DMS153 treated with DMSO at 0.1 percent for 48 hours (cell line): ENCODE results near the gene ADPRS.
A peak's percentile ranks its signal among the peaks of the same experiment; 100 is the strongest.

ENCODE experiments used
- DNase-seq: peaks from one replicate; lab custom pipeline; 2025; ENCODE audit not compliant: unreplicated experiment; lab: John Stamatoyannopoulos, UW

ADPRS gene

GRCh38 chr1:36087233-36088123 lies 1.2 kb upstream of the ADPRS start:
- no peak for DNase-seq

DNA sequence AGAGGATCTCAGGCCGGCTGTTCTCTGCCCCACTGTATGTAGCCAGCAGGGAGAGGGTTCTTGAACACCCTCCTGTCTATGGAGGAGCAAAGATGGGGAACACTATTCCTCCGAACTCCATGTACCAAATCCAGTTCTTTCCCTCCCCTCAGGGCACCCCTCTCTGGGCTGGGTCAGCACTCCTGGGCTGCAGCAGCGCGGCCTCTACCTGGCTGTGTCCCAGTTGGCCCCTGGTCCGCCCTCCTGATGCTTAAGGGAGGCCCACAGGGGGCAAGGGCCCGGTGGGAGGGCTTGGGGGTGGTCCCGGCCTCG lies 471 bp upstream of the ADPRS start:
- no peak for DNase-seq

GRCh38 chr1:36089393-36090121 lies 865 bp downstream of the ADPRS start:
- DNase-seq = no peak

DNA sequence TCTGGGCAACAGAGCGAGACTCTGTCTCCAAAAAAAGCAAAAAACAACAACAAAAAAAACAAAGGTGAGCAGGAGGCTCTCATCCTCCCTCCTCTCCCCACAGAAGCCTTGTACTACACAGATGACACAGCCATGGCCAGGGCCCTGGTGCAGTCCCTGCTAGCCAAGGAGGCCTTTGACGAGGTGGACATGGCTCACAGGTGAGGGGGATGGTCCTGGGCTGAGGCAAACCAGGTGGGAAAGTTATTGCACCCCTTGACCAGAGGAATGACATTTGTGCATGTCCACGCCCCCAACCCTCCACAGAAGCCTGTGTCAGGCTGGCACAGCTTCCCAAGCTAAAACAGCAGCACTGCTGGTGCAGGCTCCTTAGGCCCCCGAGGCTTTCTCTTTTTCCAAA lies 2.4 kb downstream of the ADPRS start:
- no peak for DNase-seq

DNA sequence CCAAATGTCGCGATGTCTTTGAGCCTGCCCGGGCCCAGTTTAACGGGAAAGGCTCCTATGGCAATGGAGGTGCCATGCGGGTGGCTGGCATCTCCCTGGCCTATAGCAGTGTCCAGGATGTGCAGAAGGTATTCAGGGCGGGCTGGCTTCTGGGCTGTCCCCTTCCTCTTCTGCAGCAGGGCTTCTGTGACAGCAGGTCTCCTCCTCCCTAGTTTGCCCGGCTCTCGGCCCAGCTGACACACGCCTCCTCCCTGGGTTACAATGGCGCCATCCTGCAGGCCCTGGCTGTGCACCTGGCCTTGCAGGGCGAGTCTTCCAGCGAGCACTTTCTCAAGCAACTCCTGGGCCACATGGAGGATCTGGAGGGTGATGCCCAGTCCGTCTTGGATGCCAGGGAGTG lies 3.0 kb downstream of the ADPRS start:
- DNase-seq = no peak

DNA sequence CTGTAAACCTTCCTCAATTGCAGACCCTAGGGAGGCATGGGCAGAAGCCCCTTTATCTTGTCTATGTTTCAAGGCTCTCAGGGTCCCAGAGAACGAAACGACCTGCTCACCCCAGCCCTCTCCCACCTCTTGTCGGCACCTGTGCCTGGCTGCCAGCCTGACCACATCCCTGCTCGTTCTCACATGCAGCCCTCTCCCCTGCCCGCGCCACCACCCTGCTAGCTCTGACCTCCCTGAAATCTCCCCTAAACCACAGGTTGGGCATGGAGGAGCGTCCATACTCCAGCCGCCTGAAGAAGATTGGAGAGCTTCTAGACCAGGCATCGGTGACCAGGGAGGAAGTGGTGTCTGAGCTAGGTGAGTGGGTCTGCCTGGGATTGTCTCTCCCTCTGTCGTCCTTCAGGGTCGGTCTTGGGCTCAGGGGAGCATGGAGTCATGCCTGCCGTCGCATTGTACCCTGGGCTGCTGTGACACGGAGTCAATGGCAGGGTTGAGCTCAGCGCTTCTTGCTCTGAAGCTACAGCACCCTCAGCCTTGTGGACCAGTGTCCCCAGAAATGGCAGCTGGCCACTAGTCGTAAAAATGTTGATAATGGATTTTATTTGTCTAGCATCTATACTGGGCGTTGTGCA lies 3.6 kb downstream of the ADPRS start:
- no peak for DNase-seq

DNA sequence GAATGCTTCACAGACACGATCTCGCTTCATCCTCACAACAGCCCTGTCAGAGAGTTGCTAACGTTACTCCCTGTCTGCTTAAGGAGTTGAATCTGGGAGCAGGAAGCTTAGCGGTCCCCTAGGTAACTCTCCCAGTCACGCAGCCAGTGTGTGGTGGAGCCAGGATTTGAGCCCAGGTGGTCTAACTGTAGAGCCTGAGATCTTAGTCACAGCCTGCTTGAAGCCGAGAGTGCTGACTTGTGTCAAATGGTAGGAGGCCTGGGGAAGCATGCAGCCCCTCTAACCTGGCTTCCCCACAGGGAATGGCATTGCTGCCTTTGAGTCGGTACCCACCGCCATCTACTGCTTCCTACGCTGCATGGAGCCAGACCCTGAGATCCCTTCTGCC lies 4.1 kb downstream of the ADPRS start:
- no peak for DNase-seq

GRCh38 chr1:36093226-36093625 lies 4.5 kb downstream of the ADPRS start:
- no peak for DNase-seq

GRCh38 chr1:36093929-36094328 lies 5.2 kb downstream of the ADPRS start:
- no peak for DNase-seq

DNA sequence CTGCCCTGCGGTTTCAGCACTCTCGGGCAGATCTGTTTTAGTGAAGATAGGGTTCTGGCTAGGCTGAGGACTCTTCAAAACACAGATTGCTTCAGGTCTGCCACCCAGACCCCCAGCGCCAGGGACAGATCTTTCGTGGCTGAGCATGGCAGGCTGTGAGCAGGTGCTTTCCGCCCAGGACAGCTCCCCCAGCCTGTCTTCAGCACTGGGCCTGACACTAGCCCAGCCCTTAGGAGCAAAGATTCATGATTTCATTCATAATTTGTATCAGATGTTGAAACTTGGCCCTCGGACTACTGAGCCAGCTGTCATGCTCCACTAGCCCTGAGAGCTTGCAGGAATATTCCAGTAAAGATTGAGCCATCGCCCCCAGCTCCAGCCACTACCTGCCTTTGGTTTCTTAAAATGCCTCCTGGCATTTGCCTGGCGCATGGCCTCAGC lies 5.9 kb downstream of the ADPRS start:
- DNase-seq = no peak

GRCh38 chr1:36095760-36096405 lies 7.2 kb downstream of the ADPRS start:
- DNase-seq = no peak

DNA sequence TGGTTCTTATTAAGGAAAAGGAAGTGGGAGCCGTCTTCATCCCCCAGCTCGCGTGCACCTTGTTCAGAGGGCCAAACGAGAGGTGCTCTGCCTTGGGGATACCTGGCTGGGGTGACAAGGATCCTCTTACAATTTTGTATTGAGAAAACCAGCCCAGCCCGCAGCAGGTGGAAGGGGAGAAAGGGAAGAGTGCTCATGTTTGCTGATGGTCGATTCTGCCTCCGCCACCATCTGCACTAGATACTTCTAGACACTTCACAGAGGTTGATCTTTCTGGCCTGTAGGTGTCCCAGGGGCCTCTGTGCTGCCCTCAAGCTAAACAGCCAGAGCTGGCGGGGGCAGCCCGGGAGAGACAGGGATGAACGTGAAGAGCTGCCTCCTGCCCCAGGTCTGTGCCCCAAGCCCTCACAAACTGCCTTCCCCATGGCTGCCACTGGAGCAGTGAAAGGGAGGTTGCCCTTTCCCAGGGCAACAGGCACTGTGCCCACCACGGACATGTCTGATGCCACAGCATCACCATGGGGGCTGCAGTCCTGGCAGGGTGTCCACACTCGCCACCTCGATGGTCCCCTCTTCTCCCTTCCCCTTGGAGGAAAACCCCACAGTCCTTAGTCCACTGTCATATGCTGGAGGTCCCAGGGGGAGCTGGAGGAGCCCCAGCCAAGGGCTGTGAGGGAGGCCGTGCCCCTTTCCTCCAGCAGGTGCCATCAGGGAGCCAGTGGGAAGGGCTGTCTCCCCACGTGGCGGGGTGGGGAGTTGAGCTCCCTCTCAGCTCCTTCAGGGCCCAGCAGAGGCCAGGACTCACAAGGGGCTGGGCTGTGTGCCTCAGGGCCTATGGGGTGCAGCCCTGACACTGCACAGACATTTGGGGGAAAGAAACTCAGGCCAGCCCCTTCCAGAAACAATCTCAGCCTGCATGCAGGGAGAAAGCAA lies 8.1 kb downstream of the ADPRS start:
- DNase-seq = no peak

DNA sequence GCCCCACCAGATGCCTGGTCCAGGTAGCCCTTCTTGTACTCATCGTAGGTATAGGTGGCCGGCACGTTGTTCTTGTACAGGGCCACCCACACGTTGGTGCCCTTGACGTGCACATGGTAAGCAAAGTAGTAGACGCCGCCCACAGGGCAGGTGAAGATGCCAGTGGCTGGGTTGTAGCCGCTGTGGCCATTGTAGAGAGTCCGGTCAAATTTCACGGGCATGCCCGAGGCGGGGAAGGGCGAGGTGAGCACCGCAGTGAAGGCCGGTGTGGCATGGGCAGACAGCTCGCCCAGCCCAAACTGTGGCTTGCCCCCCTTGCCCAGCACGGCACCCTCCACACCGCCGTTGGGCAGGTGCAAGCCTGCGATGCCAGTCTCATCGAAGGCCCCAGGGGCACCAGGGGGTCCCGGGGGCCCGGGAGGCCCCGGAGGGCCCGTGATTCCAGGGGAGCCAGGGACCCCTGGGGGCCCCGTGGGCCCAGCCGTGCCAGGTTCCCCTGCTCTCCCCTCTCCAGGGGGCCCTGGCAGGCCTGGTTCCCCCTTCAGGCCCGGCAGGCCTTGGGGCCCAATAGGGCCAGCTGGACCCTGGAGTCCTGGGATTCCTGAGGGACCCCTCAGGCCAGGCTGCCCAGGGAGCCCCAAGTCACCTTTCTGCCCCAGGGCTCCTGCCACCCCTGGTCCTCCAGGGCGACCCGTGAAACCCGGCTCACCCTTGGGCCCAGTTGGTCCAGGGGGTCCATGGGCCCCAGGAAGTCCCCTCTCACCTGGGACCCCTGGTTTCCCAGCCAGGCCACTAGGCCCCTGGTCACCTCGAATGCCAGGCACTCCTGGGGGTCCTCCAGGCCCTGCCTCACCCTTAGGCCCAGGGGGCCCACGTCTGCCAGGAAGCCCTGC lies 9.2 kb downstream of the ADPRS start:
- DNase-seq = no peak

- DNase-seq = no peak
These were observed 10.1 kb downstream of the ADPRS start for GRCh38 chr1:36098650-36099365.

GRCh38 chr1:36099681-36100341 lies 11.1 kb downstream of the ADPRS start:
- DNase-seq = peak; percentile 62

DNA sequence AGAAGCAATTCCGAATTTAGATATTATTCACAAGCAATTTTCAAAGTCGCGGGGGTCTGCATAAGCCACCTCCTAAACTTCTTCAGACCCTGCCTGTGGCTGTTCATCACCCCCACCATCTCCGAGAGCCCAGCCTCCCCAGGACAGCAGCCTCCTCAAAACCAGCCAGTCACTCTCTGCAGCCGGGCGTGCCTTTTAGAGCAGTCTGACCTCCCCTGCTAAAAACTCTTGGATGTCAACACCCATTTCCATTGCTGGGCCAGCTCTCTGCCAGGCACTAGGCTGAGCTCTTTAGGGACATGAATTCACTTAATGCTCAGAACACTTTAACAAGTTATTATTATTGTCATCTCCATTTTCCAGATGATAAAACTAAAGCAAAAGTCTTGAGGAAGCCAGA lies 11.7 kb downstream of the ADPRS start:
- no peak for DNase-seq

GRCh38 chr1:36101546-36101945 lies 12.9 kb downstream of the ADPRS start:
- DNase-seq = no peak

- no peak for DNase-seq
These were observed 17.6 kb downstream of the ADPRS start for GRCh38 chr1:36106269-36106668.
